IMR-90 (cell line): ENCODE measurements around the gene MAT2B. TPM values are rescaled to one million over a fixed set of nuclear protein-coding genes. Genes with fewer than 3 reads are reported as not detected.

Source experiments
- ATAC-seq: fragments of 200-7000 bp; cut with Tn5 transposase; 2 replicates; pipeline ENCODE4 v1.9.1; 2020; ENCODE audit warnings: low read depth, mild to moderate bottlenecking, moderate library complexity
- BruUV-seq: library from RNA; stranded (reverse); fragments of 400-500 nt; replicated peaks from 2 replicates; lab custom pipeline; 2021; lab: Mats Ljungman, UMichigan
- CTCF ChIA-PET: fragments of 300-600 bp; formaldehyde crosslinking; extraction: SDS; loops from one replicate; lab custom pipeline; 2021; ENCODE audit warnings: antibody characterized with exemption; lab: Yijun Ruan, JAX
- POLR2A ChIA-PET: fragments of 300-600 bp; sonication (Branson Sonifier 250); formaldehyde crosslinking; loops from one replicate; lab custom pipeline; 2022; ENCODE audit warnings: antibody characterized with exemption; ENCODE audit not compliant: unreplicated experiment; lab: Charles Lee
- DNase-seq: peaks from one replicate; pipeline ENCODE4 v3.0.0; 2013
- H2AFZ ChIP-seq: replicated peaks from 2 replicates; pipeline ENCODE3; 2013; ENCODE audit warnings: low read length, mild to moderate bottlenecking; ENCODE audit not compliant: poor library complexity
- H2AK5ac ChIP-seq: 2 replicates; pipeline ENCODE4 v1.6.1; 2013; ENCODE audit warnings: low read depth, low read length, inconsistent platforms
- H2AK9ac ChIP-seq: replicated peaks from 2 replicates; pipeline ENCODE3; 2013; ENCODE audit warnings: mild to moderate bottlenecking, low read depth, low read length, moderate library complexity; ENCODE audit not compliant: poor library complexity
- H2BK120ac ChIP-seq: 2 replicates; pipeline ENCODE4 v1.6.1; 2013; ENCODE audit warnings: low read depth, low read length, inconsistent platforms
- H2BK15ac ChIP-seq: 3 replicates; pipeline ENCODE4 v1.6.1; 2013; ENCODE audit warnings: low read depth, low read length, inconsistent platforms
- H2BK20ac ChIP-seq: 2 replicates; pipeline ENCODE4 v1.6.1; 2013; ENCODE audit warnings: low read depth, mild to moderate bottlenecking, inconsistent platforms, low read length, moderate library complexity
- H2BK5ac ChIP-seq: 2 replicates; pipeline ENCODE4 v1.6.1; 2013; ENCODE audit warnings: mild to moderate bottlenecking, low read depth, low read length, inconsistent platforms; ENCODE audit not compliant: poor library complexity, severe bottlenecking
- H3K14ac ChIP-seq: replicated peaks from 2 replicates; pipeline ENCODE4 v1.6.1; 2013; ENCODE audit warnings: low read depth, low read length, inconsistent platforms
- H3K18ac ChIP-seq: 2 replicates; pipeline ENCODE4 v1.6.1; 2013; ENCODE audit warnings: low read depth, low read length, control low read depth
- H3K23ac ChIP-seq: 2 replicates; pipeline ENCODE4 v1.6.1; 2013; ENCODE audit warnings: low read depth, low read length, inconsistent platforms
- H3K27ac ChIP-seq: 2 replicates; pipeline ENCODE4 v1.5.1; 2013; ENCODE audit warnings: mild to moderate bottlenecking, control low read depth, low read length; ENCODE audit not compliant: insufficient read depth
- H3K27me3 ChIP-seq: 2 replicates; pipeline ENCODE4 v1.6.1; 2013; ENCODE audit warnings: low read length; ENCODE audit not compliant: control insufficient read depth, insufficient read depth
- H3K36me3 ChIP-seq: 2 replicates; pipeline ENCODE4 v1.6.1; 2013; ENCODE audit warnings: low read length, mixed read lengths; ENCODE audit not compliant: control insufficient read depth, insufficient read depth
- H3K4ac ChIP-seq: 2 replicates; pipeline ENCODE4 v1.6.1; 2013; ENCODE audit warnings: low read depth, low read length, inconsistent platforms
- H3K4me1 ChIP-seq: 2 replicates; pipeline ENCODE4 v1.6.1; 2013; ENCODE audit warnings: low read length, mixed read lengths; ENCODE audit not compliant: control insufficient read depth, insufficient read depth
- H3K4me2 ChIP-seq: 2 replicates; pipeline ENCODE4 v1.6.1; 2013; ENCODE audit warnings: low read depth, mild to moderate bottlenecking, control low read depth, low read length, moderate library complexity
- H3K4me3 ChIP-seq: 2 replicates; pipeline ENCODE4 v1.5.1; 2013; ENCODE audit warnings: low read depth, mild to moderate bottlenecking, control low read depth, low read length, moderate library complexity; ENCODE audit not compliant: insufficient read depth
- H3K56ac ChIP-seq: 2 replicates; pipeline ENCODE4 v1.6.1; 2013; ENCODE audit warnings: low read length, inconsistent platforms; ENCODE audit not compliant: insufficient read depth; ENCODE audit errors: extremely low read depth
- H3K79me1 ChIP-seq, 2 experiments: 2 replicates each; pipeline ENCODE4 v1.6.1; 2013; ENCODE audit warnings: low read length in 2 of 2, inconsistent platforms in 1 of 2, low read depth in 1 of 2
- H3K9ac ChIP-seq: 2 replicates; pipeline ENCODE4 v1.6.1; 2013; ENCODE audit warnings: low read depth, low read length, control low read depth
- H3K9me1 ChIP-seq: 2 replicates; pipeline ENCODE4 v1.6.1; 2013; ENCODE audit warnings: low read length, inconsistent platforms; ENCODE audit not compliant: insufficient read depth
- H3K9me3 ChIP-seq: 2 replicates; pipeline ENCODE4 v1.6.1; 2013; ENCODE audit warnings: low read length; ENCODE audit not compliant: control insufficient read depth, insufficient read depth
- H4K20me1 ChIP-seq: 2 replicates; pipeline ENCODE4 v1.6.1; 2013; ENCODE audit warnings: low read length, inconsistent platforms; ENCODE audit not compliant: insufficient read depth
- H4K5ac ChIP-seq: 2 replicates; pipeline ENCODE4 v1.6.1; 2013; ENCODE audit warnings: mild to moderate bottlenecking, low read depth, low read length, control low read depth
- H4K8ac ChIP-seq, 2 experiments: 2 replicates each; pipeline ENCODE4 v1.6.1; 2013; ENCODE audit warnings: low read depth in 2 of 2, low read length in 2 of 2, control low read depth in 1 of 2, inconsistent platforms in 1 of 2
- H4K91ac ChIP-seq: 2 replicates; pipeline ENCODE4 v1.6.1; 2013; ENCODE audit warnings: low read depth, low read length, inconsistent platforms; ENCODE audit not compliant: insufficient read depth
- BHLHE40 ChIP-seq: fragments of 150-350 bp; IDR thresholded peaks from 2 replicates; pipeline ENCODE4 v1.6.1; 2016; ENCODE audit warnings: mild to moderate bottlenecking, low read depth, low read length
- CEBPB ChIP-seq: IDR thresholded peaks from 2 replicates; pipeline ENCODE4 v1.6.1; 2012; ENCODE audit warnings: low read depth, low read length, improper control_type of control experiment
- CHD1 ChIP-seq: IDR thresholded peaks from 2 replicates; pipeline ENCODE4 v1.6.1; 2012; ENCODE audit warnings: low read depth, low read length, improper control_type of control experiment
- MAFK ChIP-seq: IDR thresholded peaks from 2 replicates; pipeline ENCODE4 v1.6.1; 2012; ENCODE audit warnings: low read depth, low read length, improper control_type of control experiment
- RAD21 ChIP-seq: IDR thresholded peaks from 2 replicates; pipeline ENCODE4 v1.6.1; 2012; ENCODE audit warnings: low read length, improper control_type of control experiment
- WGBS, 2 experiments: methylation state at CpG; one replicate each; pipeline versions ENCODE4 v1.1.5 to v1.1.7; 2013; ENCODE audit warnings: missing lambda C conversion rate in 2 of 2; ENCODE audit not compliant: insufficient read length in 1 of 2; ENCODE audit errors: extremely low coverage in 2 of 2; 5-methylcytosine and 5-hydroxymethylcytosine counted together
- dilution Hi-C: fragments of 300-500 bp; cut with HindIII; formaldehyde crosslinking; loops from one replicate; pipeline ENCODE4 v1.14.3; 2018; ENCODE audit warnings: low sequenced_read_pairs; ENCODE audit not compliant: unreplicated experiment
- in situ Hi-C: fragments of 300-500 bp; cut with MboI; formaldehyde crosslinking; loops from 3 replicates; pipeline ENCODE4 v1.14.3; 2019; ENCODE audit warnings: low sequenced_read_pairs, inconsistent platforms, mixed read lengths
- intact Hi-C: fragments of 100-400 bp; cut with micrococcal nuclease; formaldehyde crosslinking; loops from 2 replicates; pipeline ENCODE4 v1.10.0; 2022
- polyA plus RNA-seq, 3 experiments: library from polyadenylated mRNA; depleted of rRNA; stranded (reverse); fragments of >200 nt; gene quantifications; 2 replicates each; pipeline ENCODE4 v1.2.3, GENCODE V29; 2012; ENCODE audit warnings: low replicate concordance in 1 of 3
- total RNA-seq: library from RNA; depleted of rRNA; stranded (reverse); fragments of >200 nt; gene quantifications from 2 replicates; pipeline ENCODE4 v1.2.3, GENCODE V29; 2012; rRNA removed
- TF ChIP-seq, protein P1 (sequence below): fragments of 150-350 bp; IDR thresholded peaks from 2 replicates; pipeline ENCODE4 v1.6.1; 2016; ENCODE audit warnings: low read depth, mild to moderate bottlenecking, low read length, moderate library complexity, borderline replicate concordance

MAT2B gene
- total and polyA plus RNA-seq, 2 of the 4 experiments (the other 2 are of a cell fraction), result 41.7 to 80.3 TPM

DNA sequence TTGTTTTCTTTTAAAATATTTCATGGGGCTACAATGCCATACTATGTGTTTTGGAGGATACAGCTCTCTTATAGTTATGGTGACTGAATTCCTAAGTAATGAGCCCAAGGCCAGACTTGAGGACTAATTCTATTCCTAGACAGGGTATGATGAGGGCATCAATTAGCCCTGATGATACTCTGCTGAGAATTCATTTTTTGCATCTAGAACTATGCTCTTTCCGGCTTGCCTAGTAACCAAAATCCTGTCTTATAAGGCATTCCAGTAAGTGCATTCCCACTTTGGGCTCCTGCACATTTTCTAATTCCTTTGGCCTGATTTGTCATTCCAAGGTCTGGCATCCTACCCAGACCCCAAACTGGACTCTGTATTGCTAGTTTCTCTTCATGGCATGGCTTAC is 62.4 kb downstream of the MAT2B start:
- Histone ChIP-seq H3K9me3 (no peaks in the 10 kb centered on the region), H4K91ac (peak overlapping the region; percentile 59; the same call in 1 of the 2 replicates), H3K36me3 (no peaks in the 10 kb centered on the region), H3K14ac (no peak overlapping the region), H3K79me1 (no peaks in the 10 kb centered on the region), H3K4me1 (peaks cover 15% of the 10 kb centered on the region), H2BK5ac (no peak overlapping the region), H3K23ac (no peak overlapping the region), H3K4me3 (no peak overlapping the region), H3K9ac (no peak overlapping the region), H3K27ac (no peak overlapping the region), H3K56ac (no peak overlapping the region), H3K27me3 (no peaks in the 10 kb centered on the region), H2AK5ac (peak overlapping the region; percentile 50; the same call in 1 of the 2 replicates), H3K4ac (peak overlapping the region; percentile 28), H2BK15ac (no peak overlapping the region; the same call in 2 of the 3 replicates), H2AFZ (no peak overlapping the region), H3K18ac (no peak overlapping the region), H4K5ac (0 out of 2 replicates have a peak overlapping the region, but pooled peaks have one; percentile 9), H3K4me2 (no peak overlapping the region), H2AK9ac (no peak overlapping the region), H2BK20ac (peak overlapping the region; percentile 57), H4K8ac (no peak overlapping the region), H3K9me1 (peaks cover 7% of the 10 kb centered on the region; the same call in 1 of the 2 replicates), H4K20me1 (no peaks in the 10 kb centered on the region), H2BK120ac (peak overlapping the region; percentile 58)
- no TSS peak for BruUV-seq
- no peak for ATAC-seq
- TF ChIP-seq CHD1, result no peak
- TF ChIP-seq, protein P1, sequence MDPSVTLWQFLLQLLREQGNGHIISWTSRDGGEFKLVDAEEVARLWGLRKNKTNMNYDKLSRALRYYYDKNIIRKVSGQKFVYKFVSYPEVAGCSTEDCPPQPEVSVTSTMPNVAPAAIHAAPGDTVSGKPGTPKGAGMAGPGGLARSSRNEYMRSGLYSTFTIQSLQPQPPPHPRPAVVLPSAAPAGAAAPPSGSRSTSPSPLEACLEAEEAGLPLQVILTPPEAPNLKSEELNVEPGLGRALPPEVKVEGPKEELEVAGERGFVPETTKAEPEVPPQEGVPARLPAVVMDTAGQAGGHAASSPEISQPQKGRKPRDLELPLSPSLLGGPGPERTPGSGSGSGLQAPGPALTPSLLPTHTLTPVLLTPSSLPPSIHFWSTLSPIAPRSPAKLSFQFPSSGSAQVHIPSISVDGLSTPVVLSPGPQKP, result no peak
- no peak for TF ChIP-seq CEBPB
- no peak for TF ChIP-seq BHLHE40
- TF ChIP-seq RAD21, result no peak
- TF ChIP-seq MAFK, result no peak
- WGBS, 2 experiments, result 83% methylated on average over 1 of the region's 1 CpG; no CpG with 5 or more reads in 1 of the 2 experiments
- no peak for DNase-seq
- dilution Hi-C loops, result no loop called here
- CTCF ChIA-PET, result interaction anchor here (1.2 kb wide), 2 partner anchors 11 to 129 kb away, joined by 3 to 7 read pairs; no protein-coding TSS in a partner anchor
- intact Hi-C loops, result loop anchor here (2.0 to 5.0 kb wide), 3 partner anchors 129 to 1639 kb away; no protein-coding TSS in a partner anchor
- POLR2A ChIA-PET, result no interaction called here
- in situ Hi-C loops, result loop anchor here (5.0 to 25.0 kb wide), 5 partner anchors 447 to 1894 kb away; no protein-coding TSS in a partner anchor

Other genes with a start within 250 kb of the MAT2B start
- gene CCNG1, start 68.0 kb upstream of the MAT2B start, total RNA-seq, result 380 and 382 TPM in 2 replicates
- 56.2 and 72.0 TPM in 2 replicates for gene CCNG1, start 68.0 kb upstream of the MAT2B start, polyA plus RNA-seq (2012; rRNA removed)
- gene NUDCD2, start 45.5 kb upstream of the MAT2B start, total RNA-seq, result 3.0 and 4.2 TPM in 2 replicates
- 3.1 and 3.5 TPM in 2 replicates for gene NUDCD2, start 45.5 kb upstream of the MAT2B start, polyA plus RNA-seq (2012; rRNA removed)
- 24.6 and 30.3 TPM in 2 replicates for gene HMMR, start 45.0 kb upstream of the MAT2B start, total RNA-seq
- 10.6 and 13.0 TPM in 2 replicates for gene HMMR, start 45.0 kb upstream of the MAT2B start, polyA plus RNA-seq (2012; rRNA removed)